Measurements from ENCODE around the gene TRPM4. TPM values are rescaled to one million over a fixed set of nuclear protein-coding genes. Genes with fewer than 3 reads are reported as not detected.
A peak's percentile ranks its signal among the peaks of the same experiment; 100 is the strongest.
"Not testable (repeated sequence)": the region's sequence is repeated elsewhere in the genome, so short reads cannot be mapped to it uniquely, and the experiment has no call there.

TRPM4 gene
- total RNA-seq, 1 donor, result 15.9 TPM

DNA sequence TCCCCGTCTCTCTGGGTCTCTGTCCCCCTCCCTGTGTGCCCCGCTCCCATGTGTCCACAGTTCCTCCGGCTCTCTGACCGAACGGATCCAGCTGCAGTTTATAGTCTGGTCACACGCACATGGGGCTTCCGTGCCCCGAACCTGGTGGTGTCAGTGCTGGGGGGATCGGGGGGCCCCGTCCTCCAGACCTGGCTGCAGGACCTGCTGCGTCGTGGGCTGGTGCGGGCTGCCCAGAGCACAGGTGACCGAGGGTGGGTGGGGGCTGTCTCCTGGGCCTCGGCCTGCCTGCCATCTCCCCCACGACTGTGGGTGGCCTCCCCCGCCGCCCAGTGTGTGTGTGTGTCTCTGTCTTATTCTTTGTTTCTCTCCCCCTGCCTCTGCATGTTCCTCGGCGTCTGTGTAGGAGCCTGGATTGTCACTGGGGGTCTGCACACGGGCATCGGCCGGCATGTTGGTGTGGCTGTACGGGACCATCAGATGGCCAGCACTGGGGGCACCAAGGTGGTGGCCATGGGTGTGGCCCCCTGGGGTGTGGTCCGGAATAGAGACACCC lies 10.3 kb downstream of the TRPM4 start:
- H3K79me2 ChIP-seq (ENCODE audit: insufficient read depth, low read length), result peaks cover 7% of the 10 kb centered on the region
- H4K20me1 ChIP-seq (ENCODE audit: insufficient read depth, low read length), result peaks cover 8% of the 10 kb centered on the region
- TF ChIP-seq, protein P1, sequence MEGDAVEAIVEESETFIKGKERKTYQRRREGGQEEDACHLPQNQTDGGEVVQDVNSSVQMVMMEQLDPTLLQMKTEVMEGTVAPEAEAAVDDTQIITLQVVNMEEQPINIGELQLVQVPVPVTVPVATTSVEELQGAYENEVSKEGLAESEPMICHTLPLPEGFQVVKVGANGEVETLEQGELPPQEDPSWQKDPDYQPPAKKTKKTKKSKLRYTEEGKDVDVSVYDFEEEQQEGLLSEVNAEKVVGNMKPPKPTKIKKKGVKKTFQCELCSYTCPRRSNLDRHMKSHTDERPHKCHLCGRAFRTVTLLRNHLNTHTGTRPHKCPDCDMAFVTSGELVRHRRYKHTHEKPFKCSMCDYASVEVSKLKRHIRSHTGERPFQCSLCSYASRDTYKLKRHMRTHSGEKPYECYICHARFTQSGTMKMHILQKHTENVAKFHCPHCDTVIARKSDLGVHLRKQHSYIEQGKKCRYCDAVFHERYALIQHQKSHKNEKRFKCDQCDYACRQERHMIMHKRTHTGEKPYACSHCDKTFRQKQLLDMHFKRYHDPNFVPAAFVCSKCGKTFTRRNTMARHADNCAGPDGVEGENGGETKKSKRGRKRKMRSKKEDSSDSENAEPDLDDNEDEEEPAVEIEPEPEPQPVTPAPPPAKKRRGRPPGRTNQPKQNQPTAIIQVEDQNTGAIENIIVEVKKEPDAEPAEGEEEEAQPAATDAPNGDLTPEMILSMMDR (IDR thresholded peaks at IDR 0.05; ENCODE audit: extremely low read depth, low read depth, low read length), result no peak
- no peak overlapping the region for H3K27ac ChIP-seq (ENCODE audit: low read depth, low read length)
- DNase-seq (ENCODE audit: insufficient read length, low spot score, missing footprints), result peak; percentile 26
- no peaks in the 10 kb centered on the region for H3K4me1 ChIP-seq (ENCODE audit: insufficient read depth, low read length)
- no peak overlapping the region for H2AFZ ChIP-seq (ENCODE audit: low read length)
- no peak overlapping the region for H3K4me3 ChIP-seq (ENCODE audit: insufficient read depth, low read length)
- no peaks in the 10 kb centered on the region for H3K9me3 ChIP-seq (ENCODE audit: low read depth, low read length)
- peaks cover 35% of the 10 kb centered on the region for H3K36me3 ChIP-seq (ENCODE audit: insufficient read depth, low read length)
- H3K4me2 ChIP-seq (ENCODE audit: insufficient read depth, low read length), result no peak overlapping the region
- no peaks in the 10 kb centered on the region for H3K27me3 ChIP-seq (ENCODE audit: insufficient read depth, low read length)

DNA sequence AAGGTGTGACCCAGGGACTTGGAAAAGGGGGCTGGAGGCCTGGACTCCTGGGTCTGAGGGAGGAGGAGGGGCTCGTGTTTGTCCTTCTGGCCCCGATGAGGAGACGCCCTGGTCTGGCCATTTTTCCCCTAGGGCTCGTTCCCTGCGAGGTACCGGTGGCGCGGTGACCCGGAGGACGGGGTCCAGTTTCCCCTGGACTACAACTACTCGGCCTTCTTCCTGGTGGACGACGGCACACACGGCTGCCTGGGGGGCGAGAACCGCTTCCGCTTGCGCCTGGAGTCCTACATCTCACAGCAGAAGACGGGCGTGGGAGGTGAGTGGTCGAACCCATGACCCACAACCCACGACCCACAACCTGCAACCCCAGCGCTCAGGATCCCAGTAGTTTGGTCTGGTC lies 10.8 kb downstream of the TRPM4 start:
- Histone ChIP-seq H3K4me2 (ENCODE audit: insufficient read depth, low read length) (no peak overlapping the region), H3K36me3 (ENCODE audit: insufficient read depth, low read length) (peaks cover 35% of the 10 kb centered on the region), H3K9me3 (ENCODE audit: low read depth, low read length) (no peaks in the 10 kb centered on the region), H3K4me1 (ENCODE audit: insufficient read depth, low read length) (no peaks in the 10 kb centered on the region), H3K4me3 (ENCODE audit: insufficient read depth, low read length) (no peak overlapping the region), H3K27me3 (ENCODE audit: insufficient read depth, low read length) (no peaks in the 10 kb centered on the region), H3K27ac (ENCODE audit: low read depth, low read length) (no peak overlapping the region), H4K20me1 (ENCODE audit: insufficient read depth, low read length) (peaks cover 8% of the 10 kb centered on the region), H3K79me2 (ENCODE audit: insufficient read depth, low read length) (peaks cover 7% of the 10 kb centered on the region), H2AFZ (ENCODE audit: low read length) (no peak overlapping the region)
- TF ChIP-seq, protein P1 (IDR thresholded peaks at IDR 0.05; ENCODE audit: extremely low read depth, low read depth, low read length), result no peak
- DNase-seq (ENCODE audit: insufficient read length, low spot score, missing footprints), result no peak

DNA sequence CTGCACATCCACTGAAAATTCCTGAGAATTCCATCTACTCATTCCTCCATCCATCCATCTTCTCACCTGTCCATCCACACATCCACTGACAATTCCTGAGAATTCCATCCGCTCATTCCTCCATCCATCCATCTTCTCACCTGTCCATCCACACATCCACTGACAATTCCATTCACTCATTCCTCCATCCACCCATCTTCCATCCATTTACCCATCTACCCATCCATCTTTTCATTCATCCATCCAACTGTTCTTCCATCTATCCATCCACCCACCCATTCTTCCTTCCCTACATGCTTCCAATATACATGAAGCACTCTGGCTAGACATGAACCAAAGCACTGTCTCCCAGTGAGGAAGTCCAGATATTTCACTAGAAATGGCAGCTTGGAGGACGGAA lies 15.6 kb downstream of the TRPM4 start:
- Histone ChIP-seq H3K36me3 (ENCODE audit: insufficient read depth, low read length) (peaks cover 31% of the 10 kb centered on the region), H3K27me3 (ENCODE audit: insufficient read depth, low read length) (no peaks in the 10 kb centered on the region), H3K9me3 (ENCODE audit: low read depth, low read length) (no peaks in the 10 kb centered on the region), H3K4me1 (ENCODE audit: insufficient read depth, low read length) (peaks cover 15% of the 10 kb centered on the region), H4K20me1 (ENCODE audit: insufficient read depth, low read length) (no peaks in the 10 kb centered on the region), H2AFZ (ENCODE audit: low read length) (no peak overlapping the region), H3K4me3 (ENCODE audit: insufficient read depth, low read length) (no peak overlapping the region), H3K4me2 (ENCODE audit: insufficient read depth, low read length) (no peak overlapping the region), H3K27ac (ENCODE audit: low read depth, low read length) (no peak overlapping the region), H3K79me2 (ENCODE audit: insufficient read depth, low read length) (no peaks in the 10 kb centered on the region)
- no peak for DNase-seq (ENCODE audit: insufficient read length, low spot score, missing footprints)
- TF ChIP-seq, protein P1 (IDR thresholded peaks at IDR 0.05; ENCODE audit: extremely low read depth, low read depth, low read length), result no peak

DNA sequence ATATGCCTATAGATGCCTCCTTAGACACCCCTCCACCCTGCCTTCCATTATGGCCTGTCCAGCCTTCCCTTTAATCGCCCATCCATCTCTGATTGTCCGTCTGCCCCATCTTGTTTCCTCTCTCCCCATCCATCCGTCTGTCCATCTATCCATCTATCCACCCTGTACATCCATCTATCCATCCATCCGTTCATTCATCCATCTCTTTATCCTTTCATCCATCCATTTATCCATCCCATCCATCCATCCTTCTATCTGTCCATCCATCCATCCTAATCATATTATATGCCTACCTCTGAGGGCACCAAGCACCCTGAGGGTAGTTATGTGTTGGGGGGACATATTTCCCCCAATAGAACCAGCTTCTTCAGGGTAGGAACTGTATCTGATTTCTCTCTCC lies 23.1 kb downstream of the TRPM4 start:
- DNase-seq (ENCODE audit: insufficient read length, low spot score, missing footprints), result no peak
- no peak overlapping the region for H3K27ac ChIP-seq (ENCODE audit: low read depth, low read length)
- no peak overlapping the region for H3K4me3 ChIP-seq (ENCODE audit: insufficient read depth, low read length)
- peaks cover 15% of the 10 kb centered on the region for H3K4me1 ChIP-seq (ENCODE audit: insufficient read depth, low read length)
- peaks cover 35% of the 10 kb centered on the region for H3K36me3 ChIP-seq (ENCODE audit: insufficient read depth, low read length)
- TF ChIP-seq, protein P1 (IDR thresholded peaks at IDR 0.05; ENCODE audit: extremely low read depth, low read depth, low read length), result no peak
- no peak overlapping the region for H3K4me2 ChIP-seq (ENCODE audit: insufficient read depth, low read length)
- H2AFZ ChIP-seq (ENCODE audit: low read length), result no peak overlapping the region
- no peaks in the 10 kb centered on the region for H3K27me3 ChIP-seq (ENCODE audit: insufficient read depth, low read length)
- H3K79me2 ChIP-seq (ENCODE audit: insufficient read depth, low read length), result no peaks in the 10 kb centered on the region
- no peaks in the 10 kb centered on the region for H3K9me3 ChIP-seq (ENCODE audit: low read depth, low read length)
- no peaks in the 10 kb centered on the region for H4K20me1 ChIP-seq (ENCODE audit: insufficient read depth, low read length)

DNA sequence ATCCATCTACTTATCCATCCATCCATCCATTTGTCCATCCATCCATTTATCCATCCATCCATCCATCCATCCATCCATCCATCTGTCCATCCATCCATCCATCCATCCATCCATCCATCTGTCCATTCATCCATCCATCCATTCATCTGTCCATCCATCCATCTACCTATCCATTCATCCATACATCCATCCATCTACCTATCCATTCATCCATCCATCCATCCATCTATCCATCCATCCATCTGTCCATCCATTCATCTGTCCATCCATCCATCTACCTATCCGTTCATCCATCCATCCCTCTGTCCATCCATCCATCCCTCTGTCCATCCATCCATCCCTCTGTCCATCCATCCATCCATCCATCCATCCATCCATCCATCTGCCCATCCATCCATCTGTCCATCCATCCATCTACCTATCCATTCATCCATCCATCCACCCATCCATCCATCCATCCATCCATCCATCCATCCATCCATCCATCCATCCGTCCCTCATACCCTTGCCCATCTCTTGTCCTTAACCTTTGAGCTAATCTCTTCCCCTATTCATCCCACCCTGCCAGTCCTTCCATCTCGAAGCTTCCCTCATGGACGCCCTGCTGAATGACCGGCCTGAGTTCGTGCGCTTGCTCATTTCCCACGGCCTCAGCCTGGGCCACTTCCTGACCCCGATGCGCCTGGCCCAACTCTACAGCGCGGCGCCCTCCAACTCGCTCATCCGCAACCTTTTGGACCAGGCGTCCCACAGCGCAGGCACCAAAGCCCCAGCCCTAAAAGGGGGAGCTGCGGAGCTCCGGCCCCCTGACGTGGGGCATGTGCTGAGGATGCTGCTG lies 24.6 kb downstream of the TRPM4 start:
- H4K20me1 ChIP-seq (ENCODE audit: insufficient read depth, low read length); H3K4me1 ChIP-seq (ENCODE audit: insufficient read depth, low read length); H3K27me3 ChIP-seq (ENCODE audit: insufficient read depth, low read length); H3K9me3 ChIP-seq (ENCODE audit: low read depth, low read length); H3K79me2 ChIP-seq (ENCODE audit: insufficient read depth, low read length); H3K4me3 ChIP-seq (ENCODE audit: insufficient read depth, low read length); H3K27ac ChIP-seq (ENCODE audit: low read depth, low read length); H2AFZ ChIP-seq (ENCODE audit: low read length); H3K4me2 ChIP-seq (ENCODE audit: insufficient read depth, low read length): not testable (repeated sequence)
- peaks cover 48% of the 10 kb centered on the region for H3K36me3 ChIP-seq (ENCODE audit: insufficient read depth, low read length)
- peak; percentile 43 for DNase-seq (ENCODE audit: insufficient read length, low spot score, missing footprints)

Measured in osteoblast (primary cell).